Heart left ventricle (tissue), 16 donors: ENCODE measurements around the gene WDR70. TPM values are rescaled to one million over a fixed set of nuclear protein-coding genes. Genes with fewer than 3 reads are reported as not detected.

Source experiments
- ATAC-seq, 4 donors: fragments of 200-7000 bp; cut with Tn5 transposase; one replicate each; pipeline ENCODE4 v1.9.1; 2020 to 2022; ENCODE audit warnings: moderate library complexity in 4 of 4, mild to moderate bottlenecking in 3 of 4, moderate number of reproducible peaks in 1 of 4
- DNase-seq, 5 donors: peaks; one replicate each; pipeline ENCODE4 v3.0.0-alpha.2; 2020
- H3K27ac ChIP-seq, 12 donors: fragments of 200-600 bp; sonication (generic) in 4 of 12; one replicate each; pipeline versions ENCODE4 v1.5.0 to v1.8.0; 2016 to 2022; ENCODE audit warnings: mild to moderate bottlenecking in 2 of 12
- H3K27me3 ChIP-seq, 9 donors: fragments of 200-600 bp; sonication (generic) in 2 of 9; one replicate each; pipeline versions ENCODE4 v1.5.1 to v1.8.0; 2016 to 2022; ENCODE audit warnings: mild to moderate bottlenecking in 3 of 9
- H3K36me3 ChIP-seq, 9 donors: fragments of 200-600 bp; sonication (generic) in 2 of 9; one replicate each; pipeline versions ENCODE4 v1.5.0 to v1.8.0; 2018 to 2022; ENCODE audit warnings: mild to moderate bottlenecking in 2 of 9
- H3K4me1 ChIP-seq, 12 donors: fragments of 200-600 bp; sonication (generic) in 4 of 12; one replicate each; pipeline versions ENCODE4 v1.5.0 to v1.8.0; 2016 to 2022; ENCODE audit warnings: mild to moderate bottlenecking in 3 of 12
- H3K4me3 ChIP-seq, 12 donors: fragments of 200-600 bp; sonication (generic) in 4 of 12; one replicate each; pipeline versions ENCODE4 v1.5.0 to v1.8.0; 2017 to 2022; ENCODE audit warnings: mild to moderate bottlenecking in 9 of 12, moderate library complexity in 4 of 12
- H3K9me3 ChIP-seq, 12 donors: fragments of 200-600 bp; sonication (generic) in 4 of 12; one replicate each; pipeline versions ENCODE4 v1.5.0 to v1.8.0; 2016 to 2022; ENCODE audit warnings: mild to moderate bottlenecking in 1 of 12
- CTCF ChIP-seq, 12 donors: fragments of 200-600 bp; sonication (generic) in 4 of 12; IDR thresholded peaks; one replicate each; pipeline versions ENCODE4 v1.5.0 to v1.8.0; 2018 to 2022; ENCODE audit warnings: antibody characterized with exemption in 12 of 12, mild to moderate bottlenecking in 5 of 12
- POLR2A ChIP-seq, 2 donors: fragments of 450-650 bp; IDR thresholded peaks; one replicate each; pipeline ENCODE4 v1.6.1; 2017; ENCODE audit warnings: antibody characterized with exemption in 2 of 2, mild to moderate bottlenecking in 2 of 2, moderate library complexity in 2 of 2
- WGBS, 4 donors: extraction: QIAGEN DNeasy Blood & Tissue Kit in 2 of 4; methylation state at CpG; one replicate each; pipeline versions ENCODE4 v1.1.5 to v1.1.7; 2013 to 2018; 5-methylcytosine and 5-hydroxymethylcytosine counted together
- intact Hi-C, 10 donors: fragments of 100-400 bp; cut with DNase I; formaldehyde crosslinking; loops; one replicate each; pipeline versions ENCODE4 v1.11.1 to v1.14.2; 2022
- polyA plus RNA-seq, 2 donors: library from polyadenylated mRNA; stranded (reverse); fragments of 200-250 nt; gene quantifications; one replicate each; pipeline ENCODE4 v1.2.3, GENCODE V29; 2013
- total RNA-seq, 9 donors: library from RNA; depleted of rRNA in 2 of 9; stranded (reverse); fragments of >200 nt in 2 of 9; fragmentation: NEBNext Ultra II Directional in 3 of 9; extraction: Animal tissue kit (Norgen Biotek cat#: 25700) in 3 of 9; gene quantifications; one replicate each; pipeline versions ENCODE4 v1.1.0 to v1.2.4, GENCODE V29; 2016 to 2023
- donor health status: ischemic (EF 13 %, LVEDD 7.1; RV severe dilation, severe dysfunction).
- donor health status: healthy with polysubstance abuse.
- donor health status: DM: no; HTN: yes; CAD: no.
- donor health status: DM: no; HTN: no; CAD: no.
- donor health status: ischemic (EF 25% LVEDD 6.9; RV normal size, moderate dysfunction).
- donor health status: ischemic (EF 25% LVEDD 5.7; RV mildly dilated, moderate dysfunction).
- donor health status: healthy.
- donor health status: DM: yes; HTN: yes; CAD: no.
- donor health status: ischemic (EF 35%, LVEDD 5.7; RV mildly dilated, moderate dysfunction).
- donor health status: nonischemic (EF 11% LVEDD 7.7; RV severe dilation, severe dysfunction).
- donor health status: DM: yes; HTN: yes; CAD: no.
- donor health status: PGD.
- donor health status: ischemic (EF 29% LVEDD 5.4; RV normal size, mild dysfunction).
- donor health status: nonischemic (EF 23%, LVEDD 6.1; RV moderate dilation, normal function).

Gene WDR70
- total and polyA plus RNA-seq, 11 donors = 6.0 to 31.3 (median 13.6) TPM

DNA sequence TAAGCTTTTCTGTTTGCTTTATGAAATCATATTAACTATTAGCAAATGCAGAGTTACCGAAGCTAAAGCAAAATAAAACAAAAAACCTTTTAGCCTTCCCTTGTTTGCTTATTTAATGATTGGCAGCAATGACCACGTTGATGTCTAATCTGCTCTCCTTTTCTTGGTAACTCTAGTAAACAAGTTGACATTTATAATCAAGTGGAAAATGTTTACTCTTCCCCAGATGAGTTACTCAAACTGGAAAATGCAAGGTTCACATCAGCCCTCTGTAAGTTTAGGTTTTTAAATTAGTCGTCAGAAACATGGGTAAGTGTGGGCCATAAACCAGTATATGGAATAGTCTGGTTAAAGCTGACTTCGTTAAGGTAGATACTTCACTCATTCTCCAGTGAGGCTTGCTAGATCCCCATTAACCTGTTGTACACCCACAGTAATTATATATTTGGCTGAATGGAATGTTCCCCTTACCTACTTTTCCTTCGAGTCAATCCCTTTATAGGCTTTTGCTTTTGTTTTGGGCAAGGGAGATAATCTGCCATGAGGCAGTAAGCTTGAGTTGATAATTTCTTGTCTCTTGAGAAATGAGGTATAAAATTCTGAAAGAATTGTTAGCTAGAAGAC lies 359.9 kb downstream of the WDR70 start:
- H3K27ac ChIP-seq = no peak overlapping the region
- WGBS, 4 donors = 91 to 94% (median 92%) methylated on average over 5 of the region's 5 CpGs
- intact Hi-C loops = no loop called here
- H3K27me3 ChIP-seq = no peaks in the 10 kb centered on the region
- peaks cover 0 to 35% (median 4%) of the 10 kb centered on the region in 12 donors for H3K4me1 ChIP-seq
- peaks cover 0 to 15% (median 0%) of the 10 kb centered on the region in 9 donors for H3K36me3 ChIP-seq
- H3K4me3 ChIP-seq = no peak overlapping the region
- no peak for DNase-seq
- no peak for TF ChIP-seq CTCF (IDR thresholded peaks at IDR 0.05)
- no peak for TF ChIP-seq POLR2A (IDR thresholded peaks at IDR 0.05)
- no peaks in the 10 kb centered on the region for H3K9me3 ChIP-seq
- ATAC-seq = no peak

DNA sequence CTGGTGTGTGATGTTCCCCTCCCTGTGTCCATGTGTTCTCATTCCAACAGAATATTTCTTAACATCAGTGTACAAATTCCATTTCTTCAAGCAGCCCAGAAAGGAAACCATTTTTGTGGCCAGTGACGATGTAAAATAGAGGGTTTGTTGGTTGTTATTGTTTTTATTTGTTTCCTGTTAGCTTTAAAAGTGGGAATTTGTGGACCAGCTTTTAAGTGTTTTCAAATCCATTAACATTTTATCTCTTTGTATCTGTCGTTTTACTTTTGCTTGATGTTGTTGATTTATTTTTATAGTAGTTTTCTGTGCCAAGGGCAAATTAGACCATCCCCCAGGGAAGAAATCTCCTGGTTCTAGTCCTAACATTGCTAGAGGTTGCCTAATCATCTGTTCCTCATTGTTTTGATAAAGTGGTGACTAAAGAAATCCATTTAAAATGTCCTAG lies 360.7 kb downstream of the WDR70 start:
- peaks cover 0 to 35% (median 4%) of the 10 kb centered on the region in 12 donors for H3K4me1 ChIP-seq
- peaks cover 0 to 18% (median 0%) of the 10 kb centered on the region in 9 donors for H3K36me3 ChIP-seq
- H3K27me3 ChIP-seq = no peaks in the 10 kb centered on the region
- DNase-seq (no peak), ATAC-seq (peak in 1 of 4 donors; percentile 77)
- peak overlapping the region in 2 of 12 donors; percentile 30 to 37 for H3K27ac ChIP-seq
- TF ChIP-seq CTCF (IDR thresholded peaks at IDR 0.05) (no peak), POLR2A (IDR thresholded peaks at IDR 0.05) (no peak)
- H3K9me3 ChIP-seq = no peaks in the 10 kb centered on the region
- H3K4me3 ChIP-seq = no peak overlapping the region
- intact Hi-C loops = no loop called here
- 58 to 69% (median 62%) methylated on average over 2 of the region's 2 CpGs for WGBS, 4 donors

- no peak for TF ChIP-seq POLR2A (IDR thresholded peaks at IDR 0.05)
- no peak for TF ChIP-seq CTCF (IDR thresholded peaks at IDR 0.05)
- DNase-seq (no peak), ATAC-seq (no peak)
- Histone ChIP-seq H3K4me3 (no peak overlapping the region), H3K27ac (peak overlapping the region in 2 of 12 donors; percentile 25 to 37), H3K9me3 (no peaks in the 10 kb centered on the region), H3K36me3 (peaks cover 0 to 18% (median 0%) of the 10 kb centered on the region in 9 donors), H3K27me3 (no peaks in the 10 kb centered on the region), H3K4me1 (peaks cover 0 to 32% (median 4%) of the 10 kb centered on the region in 12 donors)
- intact Hi-C loops = no loop called here
Measured at GRCh38 chr5:37740331-37741066, 361.4 kb downstream of the WDR70 start.

DNA sequence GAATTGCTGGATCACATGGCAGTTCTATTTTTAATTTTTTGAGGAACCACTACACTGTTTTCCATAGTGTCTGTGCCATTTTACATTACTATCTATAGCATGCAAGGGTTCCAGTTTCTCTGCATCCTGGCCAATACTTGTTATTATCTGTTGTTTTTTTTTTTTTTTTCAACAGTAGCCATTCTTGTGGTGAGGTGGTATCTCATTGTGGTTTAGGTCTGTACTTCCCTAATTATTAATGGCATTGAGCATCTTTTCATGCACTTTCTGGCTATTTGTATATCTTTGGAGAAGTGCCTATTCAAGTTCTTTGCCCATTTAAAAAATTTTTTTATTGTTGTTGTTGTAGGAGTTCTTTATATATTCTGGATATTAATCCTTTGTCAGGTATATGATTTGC lies 363.0 kb downstream of the WDR70 start:
- ATAC-seq = no peak
- H3K4me3 ChIP-seq = no peak overlapping the region
- H3K9me3 ChIP-seq = no peaks in the 10 kb centered on the region
- H3K4me1 ChIP-seq = peaks cover 0 to 23% (median 4%) of the 10 kb centered on the region in 12 donors
- intact Hi-C loops = no loop called here
- H3K27ac ChIP-seq = no peak overlapping the region
- peaks cover 0 to 18% (median 0%) of the 10 kb centered on the region in 9 donors for H3K36me3 ChIP-seq
- TF ChIP-seq POLR2A (IDR thresholded peaks at IDR 0.05) (no peak), CTCF (IDR thresholded peaks at IDR 0.05) (no peak)
- no peak for DNase-seq
- H3K27me3 ChIP-seq = no peaks in the 10 kb centered on the region
